Gastroesophageal sphincter (tissue), 3 donors: ENCODE data around the gene PHOX2A.

ENCODE experiments used
- CTCF ChIP-seq, 4 experiments: fragments of 200-600 bp in 2 of 4; fragments of 450-650 bp in 2 of 4; sonication (generic) in 1 of 4; IDR thresholded peaks; one replicate each; pipeline ENCODE4 v1.5.1; 2017 to 2019; ENCODE audit warnings: antibody characterized with exemption in 4 of 4, mild to moderate bottlenecking in 2 of 4, moderate library complexity in 2 of 4
- EP300 ChIP-seq: sonication (generic); formaldehyde crosslinking; IDR thresholded peaks from one replicate; pipeline ENCODE4 v1.6.1; 2017; ENCODE audit warnings: antibody characterized with exemption, mild to moderate bottlenecking
- POLR2A ChIP-seq, 2 donors: fragments of 450-650 bp; IDR thresholded peaks; one replicate each; pipeline ENCODE4 v1.6.1; 2017; ENCODE audit warnings: antibody characterized with exemption in 2 of 2, mild to moderate bottlenecking in 2 of 2, moderate library complexity in 1 of 2
- POLR2AphosphoS5 ChIP-seq: sonication (generic); formaldehyde crosslinking; IDR thresholded peaks from one replicate; pipeline ENCODE4 v1.6.1; 2017; ENCODE audit warnings: antibody characterized with exemption

GRCh38 chr11:72203163-72203562 is 40.8 kb downstream of the PHOX2A start:
- TF ChIP-seq CTCF (IDR thresholded peaks at IDR 0.05) (no peak), POLR2AphosphoS5 (no peak), EP300 (no peak), POLR2A (IDR thresholded peaks at IDR 0.05) (no peak)
